H1 (cell line): ENCODE results near the gene HLA-DMB. TPM values are rescaled to one million over a fixed set of nuclear protein-coding genes. Genes with fewer than 3 reads are reported as not detected.

Experiments used
- CTCF ChIA-PET: fragments of 300-600 bp; sonication (Branson Sonifier 250); formaldehyde crosslinking; loops from one replicate; lab custom pipeline; 2021; ENCODE audit not compliant: partially characterized antibody; lab: Charles Lee
- POLR2A ChIA-PET: fragments of 300-600 bp; sonication (Branson Sonifier 250); formaldehyde crosslinking; loops from one replicate; lab custom pipeline; 2021; ENCODE audit warnings: inconsistent platforms; ENCODE audit not compliant: partially characterized antibody; lab: Charles Lee
- DNase-seq, 2 experiments: peaks; one replicate each; pipeline versions ENCODE4 v3.0.0 to v3.0.0-alpha.2; 2010 to 2022; ENCODE audit warnings: low spot score in 2 of 2, low read depth in 1 of 2, mixed read lengths in 1 of 2
- FAIRE-seq: peaks from 2 replicates; lab custom pipeline; 2011; peaks lifted over from hg19 to GRCh38; lab: Jason Lieb, UNC
- H2AFZ ChIP-seq: 2 replicates; pipeline ENCODE4 v1.8.1; 2012; ENCODE audit warnings: low read length, inconsistent platforms
- H2AK5ac ChIP-seq: 2 replicates; pipeline ENCODE4 v1.6.1; 2013; ENCODE audit warnings: low read depth, low read length
- H2BK120ac ChIP-seq: replicated peaks from 2 replicates; pipeline ENCODE3; 2013; ENCODE audit warnings: low read depth, low read length, inconsistent platforms
- H2BK12ac ChIP-seq: 2 replicates; pipeline ENCODE4 v1.6.1; 2013; ENCODE audit warnings: low read depth, low read length
- H2BK15ac ChIP-seq: 2 replicates; pipeline ENCODE4 v1.6.1; 2013; ENCODE audit warnings: low read length
- H2BK20ac ChIP-seq: 2 replicates; pipeline ENCODE4 v1.6.1; 2013; ENCODE audit warnings: low read length
- H2BK5ac ChIP-seq: 2 replicates; pipeline ENCODE4 v1.6.1; 2013; ENCODE audit warnings: low read depth, low read length
- H3K14ac ChIP-seq: 2 replicates; pipeline ENCODE4 v1.6.1; 2013; ENCODE audit warnings: inconsistent platforms; ENCODE audit not compliant: insufficient read length
- H3K18ac ChIP-seq: 2 replicates; pipeline ENCODE4 v1.6.1; 2013; ENCODE audit warnings: low read length; ENCODE audit errors: extremely low read depth
- H3K23ac ChIP-seq: 2 replicates; pipeline ENCODE4 v1.6.1; 2013; ENCODE audit warnings: inconsistent platforms; ENCODE audit not compliant: insufficient read length
- H3K23me2 ChIP-seq: 2 replicates; pipeline ENCODE4 v1.6.1; 2013; ENCODE audit warnings: low read depth, low read length
- H3K27ac ChIP-seq: 2 replicates; pipeline ENCODE4 v1.6.1; 2011; ENCODE audit warnings: low read depth, low read length, inconsistent platforms
- H3K27me3 ChIP-seq, 4 experiments: replicated peaks in 1 of 4; 1 replicate in 1 of 4; 2 replicates in 3 of 4; pipeline versions ENCODE4 v1.6.1 to v1.8.1; 2011 to 2013; ENCODE audit warnings: low read length in 3 of 4, mild to moderate bottlenecking in 3 of 4, inconsistent platforms in 2 of 4, mixed read lengths in 2 of 4, moderate library complexity in 1 of 4; ENCODE audit not compliant: control insufficient read depth in 3 of 4, insufficient read depth in 3 of 4; ENCODE audit errors: extremely low read depth in 1 of 4
- H3K36me3 ChIP-seq, 4 experiments: 2 replicates each; pipeline versions ENCODE4 v1.6.1 to v1.8.1; 2011 to 2013; ENCODE audit warnings: mild to moderate bottlenecking in 4 of 4, low read length in 3 of 4, moderate library complexity in 2 of 4, control low read depth in 1 of 4, inconsistent platforms in 1 of 4; ENCODE audit not compliant: insufficient read depth in 4 of 4, control insufficient read depth in 2 of 4
- H3K4ac ChIP-seq: replicated peaks from 2 replicates; pipeline ENCODE3; 2013; ENCODE audit warnings: low read length, low read depth, mixed read lengths, inconsistent platforms; ENCODE audit not compliant: insufficient read length
- H3K4me1 ChIP-seq, 4 experiments: replicated peaks in 1 of 4; 1 replicate in 1 of 4; 2 replicates in 3 of 4; pipeline versions ENCODE4 v1.6.1 to v1.8.1; 2011 to 2013; ENCODE audit warnings: low read length in 3 of 4, inconsistent platforms in 2 of 4, mixed read lengths in 1 of 4; ENCODE audit not compliant: insufficient read depth in 4 of 4, control insufficient read depth in 3 of 4
- H3K4me2 ChIP-seq, 2 experiments: 2 replicates each; pipeline versions ENCODE4 v1.6.1 to v1.8.1; 2011 to 2013; ENCODE audit warnings: low read depth in 2 of 2, low read length in 2 of 2, control low read depth in 1 of 2, inconsistent platforms in 1 of 2, mild to moderate bottlenecking in 1 of 2; ENCODE audit not compliant: insufficient read depth in 1 of 2
- H3K4me3 ChIP-seq, 4 experiments: fragments of 200-600, 300-600 bp in 1 of 4; sonication (generic), shearing (Covaris generic), sonication (Bioruptor Twin) in 1 of 4; 2 replicates each; pipeline versions ENCODE4 v1.5.1 to v1.8.1; 2011 to 2016; ENCODE audit warnings: low read length in 4 of 4, low read depth in 3 of 4, control low read depth in 2 of 4, inconsistent platforms in 2 of 4, mild to moderate bottlenecking in 2 of 4, mixed read lengths in 1 of 4, moderate library complexity in 1 of 4; ENCODE audit not compliant: insufficient read depth in 2 of 4; ENCODE audit errors: extremely low read depth in 1 of 4
- H3K56ac ChIP-seq: replicated peaks from 2 replicates; pipeline ENCODE3; 2013; ENCODE audit warnings: low read depth, mild to moderate bottlenecking, mixed read lengths, low read length, inconsistent platforms; ENCODE audit not compliant: insufficient read length
- H3K79me1 ChIP-seq: 2 replicates; pipeline ENCODE4 v1.6.1; 2013; ENCODE audit warnings: low read depth, low read length, control low read depth
- H3K79me2 ChIP-seq, 2 experiments: 2 replicates each; pipeline versions ENCODE4 v1.6.1 to v1.8.1; 2012 to 2013; ENCODE audit warnings: low read length in 2 of 2, mild to moderate bottlenecking in 2 of 2, inconsistent platforms in 1 of 2; ENCODE audit not compliant: insufficient read depth in 2 of 2, control insufficient read depth in 1 of 2
- H3K9ac ChIP-seq, 4 experiments: replicated peaks in 1 of 4; 1 replicate in 1 of 4; 2 replicates in 3 of 4; pipeline versions ENCODE4 v1.6.1 to v1.8.1; 2011 to 2013; ENCODE audit warnings: low read depth in 3 of 4, low read length in 3 of 4, control low read depth in 2 of 4, mild to moderate bottlenecking in 2 of 4, moderate library complexity in 2 of 4, inconsistent platforms in 1 of 4; ENCODE audit errors: extremely low read depth in 1 of 4
- H3K9me3 ChIP-seq, 2 experiments: 2 replicates each; pipeline versions ENCODE4 v1.6.1 to v1.8.1; 2012 to 2013; ENCODE audit warnings: mild to moderate bottlenecking in 2 of 2, moderate library complexity in 2 of 2, control low read depth in 1 of 2, inconsistent platforms in 1 of 2, low read depth in 1 of 2, low read length in 1 of 2, mixed read lengths in 1 of 2; ENCODE audit not compliant: insufficient read depth in 2 of 2
- H4K20me1 ChIP-seq, 2 experiments: replicated peaks in 1 of 2; 2 replicates each; pipeline versions ENCODE3 to v1.8.1; 2011 to 2013; ENCODE audit warnings: inconsistent platforms in 2 of 2, low read length in 2 of 2, mild to moderate bottlenecking in 1 of 2; ENCODE audit not compliant: insufficient read depth in 2 of 2, control insufficient read depth in 1 of 2
- H4K5ac ChIP-seq: 2 replicates; pipeline ENCODE4 v1.6.1; 2013; ENCODE audit warnings: low read length, low read depth, mixed read lengths, inconsistent platforms; ENCODE audit not compliant: insufficient read length
- H4K8ac ChIP-seq: 2 replicates; pipeline ENCODE4 v1.8.0; 2013; ENCODE audit warnings: mild to moderate bottlenecking, moderate library complexity, low read length, inconsistent platforms; ENCODE audit not compliant: insufficient read depth; ENCODE audit errors: extremely low read depth
- H4K91ac ChIP-seq: replicated peaks from 2 replicates; pipeline ENCODE3; 2013; ENCODE audit warnings: low read length, mixed read lengths, inconsistent platforms; ENCODE audit not compliant: insufficient read length
- CEBPB ChIP-seq: IDR thresholded peaks from 2 replicates; pipeline ENCODE4 v1.6.1; 2012; ENCODE audit warnings: low read depth, low read length
- RNF2 ChIP-seq: fragments of 200-900, 300-1000 bp; sonication (generic); IDR thresholded peaks from 2 replicates; pipeline ENCODE4 v1.7.1; 2016; ENCODE audit warnings: borderline replicate concordance, low read depth, mild to moderate bottlenecking, antibody characterized with exemption, low read length; ENCODE audit not compliant: poor library complexity, severe bottlenecking; ENCODE audit errors: missing control alignments
- WGBS, 2 experiments: shearing (Covaris generic) in 1 of 2; methylation state at CpG; one replicate each; pipeline versions ENCODE4 v1.1.6 to v1.1.7; 2013 to 2015; ENCODE audit warnings: low lambda C conversion rate in 2 of 2, mixed read lengths in 2 of 2, inconsistent platforms in 1 of 2, low coverage in 1 of 2, missing lambda C conversion rate in 1 of 2; ENCODE audit not compliant: insufficient replicate concordance in 2 of 2, insufficient coverage in 1 of 2, insufficient read length in 1 of 2; ENCODE audit errors: extremely low coverage in 1 of 2, missing lambda C conversion rate in 1 of 2; 5-methylcytosine and 5-hydroxymethylcytosine counted together
- polyA plus RNA-seq, 7 experiments: library from polyadenylated mRNA; depleted of rRNA in 3 of 7; stranded (reverse) in 5 of 7; unstranded in 2 of 7; fragments of >200 nt in 5 of 7; fragments of 200-250 nt in 2 of 7; gene quantifications; 1 replicate in 5 of 7; 2 replicates in 1 of 7; 4 replicates in 1 of 7; pipeline versions ENCODE4 v1.2.1 to v1.2.3, GENCODE V29; 2011 to 2013; ENCODE audit warnings: missing spikeins in 2 of 7, mixed read lengths in 2 of 7
- total RNA-seq: library from RNA; stranded (reverse); fragmentation: NEBNext Ultra II Directional; extraction: Animal tissue kit (Norgen Biotek cat#: 25700); gene quantifications from 2 replicates; pipeline ENCODE4 v1.2.1, GENCODE V29; 2021

Gene HLA-DMB
- total and polyA plus RNA-seq, 2 of the 8 experiments (the other 6 are each of a cell fraction or from before 2014, with no cell fraction given), result 2.7 to 4.7 TPM

- H2AK5ac ChIP-seq, result no peak overlapping the region
- H2BK20ac ChIP-seq, result no peak overlapping the region
- H2AFZ ChIP-seq, result no peak overlapping the region
- H3K14ac ChIP-seq, result no peak overlapping the region
- H3K4ac ChIP-seq, result no peak overlapping the region
- H3K56ac ChIP-seq, result no peak overlapping the region
- no peak overlapping the region for H4K91ac ChIP-seq
- no peaks in the 10 kb centered on the region for H3K36me3 ChIP-seq
- H2BK120ac ChIP-seq, result no peak overlapping the region
- TF ChIP-seq CEBPB (peak; percentile 44; the same call in 1 of the 2 replicates), RNF2 (no peak)
- no peak overlapping the region for H2BK15ac ChIP-seq
- no peak overlapping the region for H2BK5ac ChIP-seq
- ChIA-PET POLR2A (interaction anchor here (4.3 kb wide), 1 partner anchor 31 kb away, joined by 45 read pairs; the partner anchor contains the start of gene BRD2), CTCF (interaction anchor here (0.6 to 9.7 kb wide), 6 partner anchors 9 to 252 kb away, joined by 3 to 160 read pairs (median 12); partner anchors contain the start of gene HLA-DMA)
- no peak for FAIRE-seq
- H3K23me2 ChIP-seq, result no peaks in the 10 kb centered on the region
- H3K4me1 ChIP-seq, result peaks cover 0 to 6% (median 1%) of the 10 kb centered on the region in 4 experiments; a peak in 4 of 7 replicates
- H3K79me2 ChIP-seq, result no peaks in the 10 kb centered on the region
- H3K23ac ChIP-seq, result no peak overlapping the region
- H3K79me1 ChIP-seq, result no peaks in the 10 kb centered on the region
- no peak overlapping the region for H3K18ac ChIP-seq
- H3K9ac ChIP-seq, result no peak overlapping the region
- no peak overlapping the region for H3K4me3 ChIP-seq
- no peak for DNase-seq
- no peaks in the 10 kb centered on the region for H3K9me3 ChIP-seq
- no peaks in the 10 kb centered on the region for H4K20me1 ChIP-seq
- no peak overlapping the region for H2BK12ac ChIP-seq
- no peak overlapping the region for H4K5ac ChIP-seq
- 87% methylated on average over 7 of the region's 7 CpGs; no CpG with 5 or more reads in 1 of the 2 experiments for WGBS, 2 experiments
- no peak overlapping the region for H3K27ac ChIP-seq
- H3K27me3 ChIP-seq, result no peaks in the 10 kb centered on the region
- no peak overlapping the region for H3K4me2 ChIP-seq
- no peak overlapping the region for H4K8ac ChIP-seq
Measured at GRCh38 chr6:32938494-32938893, 2.3 kb downstream of the HLA-DMB start.
